ENCODE measurements around the gene SMIM14. TPM values are rescaled to one million over a fixed set of nuclear protein-coding genes. Genes with fewer than 3 reads are reported as not detected.

Gene SMIM14
- total RNA-seq, 1 experiment from 2014 or later: 48.2 TPM

DNA sequence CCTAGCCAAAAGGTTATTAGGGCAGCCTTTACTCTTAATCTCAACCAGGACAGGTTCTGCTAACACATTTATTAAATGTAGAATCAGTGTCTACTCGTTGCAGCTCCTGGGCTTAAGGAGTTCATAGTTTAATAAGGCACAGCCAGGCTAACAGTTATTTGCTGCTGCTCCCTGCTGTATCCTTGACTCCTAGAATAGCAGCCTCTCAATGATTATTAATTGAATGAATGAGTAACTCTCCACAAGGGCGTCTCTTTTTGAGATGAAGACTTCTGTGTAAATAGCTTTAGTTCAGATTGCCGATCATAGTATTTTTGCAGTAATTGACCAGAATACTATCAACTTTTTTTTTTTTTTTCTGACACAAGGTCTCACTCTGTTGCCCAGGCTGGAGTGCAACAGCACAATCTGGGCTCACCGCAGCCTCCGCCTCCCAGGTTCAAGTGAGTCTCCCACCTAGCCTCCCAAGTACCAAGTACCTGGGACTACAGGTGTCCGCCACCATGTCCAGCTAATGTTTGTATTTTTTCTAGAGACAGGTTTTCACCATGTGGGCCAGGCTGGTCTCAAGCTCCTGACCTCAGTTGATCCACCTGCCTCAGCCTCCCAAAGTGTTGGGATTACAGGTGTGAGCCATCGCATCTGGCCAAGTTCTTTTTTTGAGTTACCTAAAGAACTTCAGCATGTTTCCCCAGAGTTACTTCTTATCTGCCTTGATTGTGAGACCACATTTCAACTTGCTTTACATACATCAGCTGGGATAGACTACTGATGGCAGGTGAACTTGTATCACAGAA is 114.3 kb downstream of the SMIM14 start:
- Histone ChIP-seq H3K27ac (ENCODE audit: low read length) (peak overlapping the region; percentile 98), H3K36me3 (ENCODE audit: control insufficient read depth, insufficient read depth, low read length) (peaks cover 12% of the 10 kb centered on the region), H3K4me3 (ENCODE audit: low read depth in 2 of 2, low read length in 2 of 2) (peak overlapping the region; percentile 92 to 96), H3K4me1 (ENCODE audit: control insufficient read depth, insufficient read depth, low read length) (peaks cover 22% of the 10 kb centered on the region), H3K27me3 (ENCODE audit: control insufficient read depth, insufficient read depth, low read length) (no peaks in the 10 kb centered on the region), H3K9me3 (ENCODE audit: control insufficient read depth, insufficient read depth, low read depth, low read length) (no peaks in the 10 kb centered on the region)
- ChIA-PET POLR2A (interaction anchor here (0.6 to 0.8 kb wide), 2 partner anchors 88 to 108 kb away, joined by 4 to 12 read pairs; no protein-coding TSS in a partner anchor), CTCF (no interaction called here)
- BruUV-seq (replicated peaks): no TSS peak
- DNase-seq (ENCODE audit: low read depth, low spot score) (no peak), ATAC-seq (no peak)
- in situ Hi-C loops (cut with HindIII; ENCODE audit: low pct_unique_long_range_greater_than_20kb, low sequenced_read_pairs) (no loop called here), intact Hi-C loops (cut with micrococcal nuclease; ENCODE audit: unreplicated experiment) (no loop called here)
- TF ChIP-seq SIN3A (IDR thresholded peaks at IDR 0.05; ENCODE audit: borderline replicate concordance, insufficient read depth, low read depth, low read length) (no peak), TCF7L2 (IDR thresholded peaks at IDR 0.05; ENCODE audit: low read depth, low read length) (no peak), POLR2AphosphoS5 (IDR thresholded peaks at IDR 0.05; ENCODE audit: low read depth, low read length) (no peak)
- TF ChIP-seq, protein P1, sequence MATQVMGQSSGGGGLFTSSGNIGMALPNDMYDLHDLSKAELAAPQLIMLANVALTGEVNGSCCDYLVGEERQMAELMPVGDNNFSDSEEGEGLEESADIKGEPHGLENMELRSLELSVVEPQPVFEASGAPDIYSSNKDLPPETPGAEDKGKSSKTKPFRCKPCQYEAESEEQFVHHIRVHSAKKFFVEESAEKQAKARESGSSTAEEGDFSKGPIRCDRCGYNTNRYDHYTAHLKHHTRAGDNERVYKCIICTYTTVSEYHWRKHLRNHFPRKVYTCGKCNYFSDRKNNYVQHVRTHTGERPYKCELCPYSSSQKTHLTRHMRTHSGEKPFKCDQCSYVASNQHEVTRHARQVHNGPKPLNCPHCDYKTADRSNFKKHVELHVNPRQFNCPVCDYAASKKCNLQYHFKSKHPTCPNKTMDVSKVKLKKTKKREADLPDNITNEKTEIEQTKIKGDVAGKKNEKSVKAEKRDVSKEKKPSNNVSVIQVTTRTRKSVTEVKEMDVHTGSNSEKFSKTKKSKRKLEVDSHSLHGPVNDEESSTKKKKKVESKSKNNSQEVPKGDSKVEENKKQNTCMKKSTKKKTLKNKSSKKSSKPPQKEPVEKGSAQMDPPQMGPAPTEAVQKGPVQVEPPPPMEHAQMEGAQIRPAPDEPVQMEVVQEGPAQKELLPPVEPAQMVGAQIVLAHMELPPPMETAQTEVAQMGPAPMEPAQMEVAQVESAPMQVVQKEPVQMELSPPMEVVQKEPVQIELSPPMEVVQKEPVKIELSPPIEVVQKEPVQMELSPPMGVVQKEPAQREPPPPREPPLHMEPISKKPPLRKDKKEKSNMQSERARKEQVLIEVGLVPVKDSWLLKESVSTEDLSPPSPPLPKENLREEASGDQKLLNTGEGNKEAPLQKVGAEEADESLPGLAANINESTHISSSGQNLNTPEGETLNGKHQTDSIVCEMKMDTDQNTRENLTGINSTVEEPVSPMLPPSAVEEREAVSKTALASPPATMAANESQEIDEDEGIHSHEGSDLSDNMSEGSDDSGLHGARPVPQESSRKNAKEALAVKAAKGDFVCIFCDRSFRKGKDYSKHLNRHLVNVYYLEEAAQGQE (IDR thresholded peaks at IDR 0.05; ENCODE audit: insufficient read depth in 1 of 2, low read depth in 2 of 2, low read length in 1 of 2): no peak
- TF ChIP-seq, protein P2, sequence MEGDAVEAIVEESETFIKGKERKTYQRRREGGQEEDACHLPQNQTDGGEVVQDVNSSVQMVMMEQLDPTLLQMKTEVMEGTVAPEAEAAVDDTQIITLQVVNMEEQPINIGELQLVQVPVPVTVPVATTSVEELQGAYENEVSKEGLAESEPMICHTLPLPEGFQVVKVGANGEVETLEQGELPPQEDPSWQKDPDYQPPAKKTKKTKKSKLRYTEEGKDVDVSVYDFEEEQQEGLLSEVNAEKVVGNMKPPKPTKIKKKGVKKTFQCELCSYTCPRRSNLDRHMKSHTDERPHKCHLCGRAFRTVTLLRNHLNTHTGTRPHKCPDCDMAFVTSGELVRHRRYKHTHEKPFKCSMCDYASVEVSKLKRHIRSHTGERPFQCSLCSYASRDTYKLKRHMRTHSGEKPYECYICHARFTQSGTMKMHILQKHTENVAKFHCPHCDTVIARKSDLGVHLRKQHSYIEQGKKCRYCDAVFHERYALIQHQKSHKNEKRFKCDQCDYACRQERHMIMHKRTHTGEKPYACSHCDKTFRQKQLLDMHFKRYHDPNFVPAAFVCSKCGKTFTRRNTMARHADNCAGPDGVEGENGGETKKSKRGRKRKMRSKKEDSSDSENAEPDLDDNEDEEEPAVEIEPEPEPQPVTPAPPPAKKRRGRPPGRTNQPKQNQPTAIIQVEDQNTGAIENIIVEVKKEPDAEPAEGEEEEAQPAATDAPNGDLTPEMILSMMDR (IDR thresholded peaks at IDR 0.05): no peak

DNA sequence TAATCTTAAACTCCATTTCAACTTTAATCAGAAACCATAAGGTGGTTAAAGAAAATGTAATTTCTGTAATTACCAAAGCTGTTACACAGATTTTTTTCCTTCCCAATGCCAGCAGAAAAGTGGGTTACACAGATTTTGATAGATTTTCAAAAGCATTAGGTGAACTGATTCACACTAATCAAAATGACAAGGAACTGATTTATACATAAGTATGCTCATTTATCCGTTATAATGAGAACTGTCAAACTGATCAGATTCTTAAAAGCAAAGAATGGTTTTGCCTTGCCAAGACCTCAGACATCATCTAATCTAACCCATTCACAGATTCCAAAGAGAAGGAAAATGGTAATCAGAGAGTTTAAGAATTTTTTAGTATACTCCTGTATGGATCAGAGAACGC is 116.6 kb downstream of the SMIM14 start:
- H3K36me3 ChIP-seq (ENCODE audit: control insufficient read depth, insufficient read depth, low read length): peaks cover 12% of the 10 kb centered on the region
- no peaks in the 10 kb centered on the region for H3K27me3 ChIP-seq (ENCODE audit: control insufficient read depth, insufficient read depth, low read length)
- no peak for DNase-seq (ENCODE audit: low read depth, low spot score)
- H3K27ac ChIP-seq (ENCODE audit: low read length): peak overlapping the region; percentile 80
- TF ChIP-seq, protein P2 (IDR thresholded peaks at IDR 0.05): no peak
- TF ChIP-seq, protein P1 (IDR thresholded peaks at IDR 0.05; ENCODE audit: insufficient read depth in 1 of 2, low read depth in 2 of 2, low read length in 1 of 2): no peak
- TF ChIP-seq POLR2AphosphoS5 (IDR thresholded peaks at IDR 0.05; ENCODE audit: low read depth, low read length) (no peak), TCF7L2 (IDR thresholded peaks at IDR 0.05; ENCODE audit: low read depth, low read length) (no peak), SIN3A (IDR thresholded peaks at IDR 0.05; ENCODE audit: borderline replicate concordance, insufficient read depth, low read depth, low read length) (no peak)
- no TSS peak for BruUV-seq (replicated peaks)
- no peak for ATAC-seq
- POLR2A ChIA-PET: no interaction called here
- CTCF ChIA-PET: no interaction called here
- in situ Hi-C loops (cut with HindIII; ENCODE audit: low pct_unique_long_range_greater_than_20kb, low sequenced_read_pairs): no loop called here
- intact Hi-C loops (cut with micrococcal nuclease; ENCODE audit: unreplicated experiment): no loop called here
- H3K4me3 ChIP-seq (ENCODE audit: low read depth in 2 of 2, low read length in 2 of 2): peak overlapping the region; percentile 92 to 96
- H3K4me1 ChIP-seq (ENCODE audit: control insufficient read depth, insufficient read depth, low read length): peaks cover 22% of the 10 kb centered on the region
- no peaks in the 10 kb centered on the region for H3K9me3 ChIP-seq (ENCODE audit: control insufficient read depth, insufficient read depth, low read depth, low read length)
